NCI-H460 (cell line): ENCODE data around the gene DNAJC7. TPM values are rescaled to one million over a fixed set of nuclear protein-coding genes. Genes with fewer than 3 reads are reported as not detected.

Source experiments
- DNase-seq: peaks from one replicate; pipeline ENCODE4 v3.0.0-alpha.2; 2016; ENCODE audit warnings: low read depth; ENCODE audit errors: extremely low read depth
- polyA plus RNA-seq: library from polyadenylated mRNA; depleted of rRNA; stranded (reverse); fragments of >200 nt; gene quantifications from 2 replicates; pipeline ENCODE4 v1.2.3, GENCODE V29; 2014; cell fraction: nucleus; rRNA removed
- total RNA-seq: library from RNA; depleted of rRNA; stranded (reverse); fragments of >200 nt; shearing (Covaris generic); gene quantifications from 2 replicates; pipeline ENCODE4 v1.2.3, GENCODE V29; 2014; rRNA removed

The DNAJC7 gene, protein sequence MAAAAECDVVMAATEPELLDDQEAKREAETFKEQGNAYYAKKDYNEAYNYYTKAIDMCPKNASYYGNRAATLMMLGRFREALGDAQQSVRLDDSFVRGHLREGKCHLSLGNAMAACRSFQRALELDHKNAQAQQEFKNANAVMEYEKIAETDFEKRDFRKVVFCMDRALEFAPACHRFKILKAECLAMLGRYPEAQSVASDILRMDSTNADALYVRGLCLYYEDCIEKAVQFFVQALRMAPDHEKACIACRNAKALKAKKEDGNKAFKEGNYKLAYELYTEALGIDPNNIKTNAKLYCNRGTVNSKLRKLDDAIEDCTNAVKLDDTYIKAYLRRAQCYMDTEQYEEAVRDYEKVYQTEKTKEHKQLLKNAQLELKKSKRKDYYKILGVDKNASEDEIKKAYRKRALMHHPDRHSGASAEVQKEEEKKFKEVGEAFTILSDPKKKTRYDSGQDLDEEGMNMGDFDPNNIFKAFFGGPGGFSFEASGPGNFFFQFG
- 107 and 109 TPM in 2 replicates for total RNA-seq
- polyA plus RNA-seq, result 48.8 and 70.6 TPM in 2 replicates

DNA sequence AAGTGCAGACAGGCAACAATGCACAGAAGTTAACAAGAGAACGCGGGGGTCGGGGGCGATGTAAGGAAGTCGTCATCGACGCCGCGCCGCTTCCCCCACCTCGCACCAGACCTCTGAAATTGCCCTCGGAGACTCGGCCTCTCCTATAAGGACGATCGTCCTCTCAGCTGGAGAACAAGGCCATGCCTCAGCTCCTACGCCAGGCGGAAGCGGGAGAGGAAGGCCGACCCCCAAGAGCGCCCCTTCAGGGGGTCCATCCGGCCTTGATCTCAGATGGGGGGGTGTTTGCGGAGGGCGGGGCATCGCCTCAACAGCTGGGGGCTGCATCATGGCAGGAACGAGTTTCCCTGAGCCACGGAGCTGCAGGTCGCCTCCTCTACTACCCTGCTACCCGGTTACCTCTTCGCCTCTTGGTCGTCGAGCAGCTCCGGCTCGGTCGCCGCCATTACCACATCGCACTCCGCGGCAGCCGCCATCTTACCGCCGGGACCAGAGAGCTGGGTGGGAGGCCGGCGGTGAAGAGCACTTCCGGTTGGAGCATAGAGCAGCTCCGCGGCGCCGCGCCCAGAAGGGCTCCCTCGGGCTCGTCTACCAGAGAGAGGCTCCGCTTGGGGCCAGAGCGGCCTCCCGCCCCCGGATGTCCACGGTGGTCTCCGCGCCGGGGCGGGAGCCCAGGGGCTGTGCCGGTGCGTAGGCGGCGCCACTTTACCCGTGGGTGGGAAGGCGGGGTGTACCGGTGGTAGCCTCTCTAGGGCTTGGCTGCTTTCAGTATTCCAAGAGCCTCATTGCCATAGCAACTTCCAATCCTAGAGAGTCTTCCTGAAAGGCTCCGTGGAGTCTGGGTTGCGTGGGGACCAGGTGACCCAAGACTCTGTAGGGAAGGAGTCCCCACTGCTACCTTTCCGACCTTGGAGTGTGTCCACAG lies at the start of gene DNAJC7:
TSS of gene DNAJC7 (minus strand) at position 499 of the 925 bp plus-strand sequence. CDS start at position 476, 23 bp downstream.
- DNase-seq, result peak; percentile 84

DNA sequence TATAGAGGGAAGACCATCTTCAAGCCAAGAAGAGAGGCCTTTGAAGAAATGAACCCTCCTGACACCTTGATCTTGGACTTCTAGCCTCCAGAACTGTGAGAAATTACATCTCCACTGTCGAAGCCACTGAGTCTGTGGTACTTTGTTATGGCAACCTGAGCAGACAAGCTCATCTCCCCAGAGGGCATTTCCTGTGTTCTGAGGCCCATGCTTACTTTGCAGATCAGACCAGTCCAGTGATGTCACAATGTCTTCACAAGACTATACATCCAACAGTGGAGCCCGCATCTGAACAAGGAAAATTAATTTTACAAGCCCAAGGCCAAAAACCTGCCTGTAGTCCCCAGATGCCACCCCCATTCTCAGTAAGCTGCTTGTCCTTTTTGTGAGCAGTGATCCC lies 48.0 kb upstream of the DNAJC7 start:
- no peak for DNase-seq

GRCh38 chr17:42062681-42063080 lies 45.4 kb upstream of the DNAJC7 start:
- DNase-seq, result no peak

DNA sequence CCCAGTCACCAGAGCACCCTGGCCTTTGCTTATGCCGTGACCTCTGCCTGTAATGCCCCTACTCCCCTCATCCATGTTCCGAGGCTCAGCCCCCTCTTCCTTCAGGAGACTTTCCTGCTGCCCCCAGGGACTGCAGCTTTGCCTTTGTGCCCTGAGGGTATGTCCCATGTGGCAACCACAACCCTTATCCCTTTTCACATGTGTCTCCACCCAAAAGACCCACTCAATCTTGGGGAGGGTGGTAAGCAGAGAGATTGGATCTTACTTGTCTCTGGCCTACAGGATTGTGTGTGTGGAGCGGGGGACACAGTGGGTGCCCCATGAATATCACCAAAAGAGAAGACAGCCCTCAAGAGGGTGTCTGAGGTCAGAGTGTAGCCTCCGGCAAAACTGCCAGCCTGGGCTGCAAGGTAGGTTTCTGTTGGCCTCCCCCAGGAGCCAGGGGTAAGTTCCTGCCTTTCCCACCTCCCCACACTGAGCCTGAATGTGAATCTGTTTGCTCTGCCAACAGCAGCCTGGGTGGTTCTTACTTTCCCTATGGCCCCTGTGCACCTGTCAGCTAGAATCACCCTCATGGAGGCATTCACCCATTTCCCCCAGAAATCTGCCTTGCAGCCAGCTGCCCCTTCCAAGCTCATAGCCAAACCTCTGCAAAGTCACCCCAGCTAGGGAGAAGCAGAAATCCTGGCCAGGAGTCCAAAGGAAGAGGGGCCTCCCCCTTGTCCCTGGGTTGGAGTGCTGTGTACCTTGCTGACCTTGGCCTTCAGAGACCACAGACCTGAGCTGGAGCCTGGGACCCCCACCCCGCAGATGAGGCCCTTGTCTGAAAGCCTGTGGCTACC lies 44.6 kb upstream of the DNAJC7 start:
- DNase-seq, result no peak

DNA sequence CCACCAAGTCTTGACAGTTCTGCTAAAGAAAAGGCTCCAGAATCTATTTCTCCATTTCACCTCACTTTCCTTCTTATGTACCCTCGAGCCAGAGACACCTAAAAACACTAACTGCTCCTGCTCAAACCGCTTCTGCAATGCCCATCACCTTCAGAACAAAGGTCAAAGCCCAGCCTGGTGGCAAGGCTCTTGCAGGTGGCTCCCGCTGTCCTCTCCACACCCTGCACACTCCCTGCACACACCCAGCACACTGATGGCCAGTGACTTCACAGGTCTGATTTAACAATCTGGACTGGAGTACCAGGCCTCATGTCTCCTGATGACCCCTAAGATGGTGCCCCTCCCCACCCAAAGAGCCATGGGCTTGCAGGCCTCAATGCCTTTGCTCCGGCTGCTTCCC lies 43.0 kb upstream of the DNAJC7 start:
- DNase-seq, result no peak

DNA sequence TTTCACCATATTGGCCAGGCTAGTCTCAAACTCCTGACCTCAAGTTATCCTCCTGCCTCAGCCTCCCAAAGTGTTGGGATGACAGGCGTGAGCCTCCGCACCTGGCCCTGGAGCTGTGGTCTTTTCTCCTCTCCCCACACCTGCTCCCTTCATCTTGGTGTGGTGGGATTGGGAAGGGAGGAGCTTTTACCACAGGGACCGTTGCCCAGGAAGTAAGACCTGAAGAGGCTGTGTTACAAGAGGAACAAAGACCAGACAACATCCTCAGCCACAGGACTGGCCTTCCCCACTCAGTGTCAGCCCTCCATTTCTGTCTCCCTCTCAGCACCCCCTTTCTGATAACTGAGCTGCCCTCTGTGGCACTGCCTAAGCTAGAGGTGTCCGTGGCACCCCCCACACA lies 42.6 kb upstream of the DNAJC7 start:
- DNase-seq, result no peak

- no peak for DNase-seq
Measured at GRCh38 chr17:42058063-42058462, 40.8 kb upstream of the DNAJC7 start.

DNA sequence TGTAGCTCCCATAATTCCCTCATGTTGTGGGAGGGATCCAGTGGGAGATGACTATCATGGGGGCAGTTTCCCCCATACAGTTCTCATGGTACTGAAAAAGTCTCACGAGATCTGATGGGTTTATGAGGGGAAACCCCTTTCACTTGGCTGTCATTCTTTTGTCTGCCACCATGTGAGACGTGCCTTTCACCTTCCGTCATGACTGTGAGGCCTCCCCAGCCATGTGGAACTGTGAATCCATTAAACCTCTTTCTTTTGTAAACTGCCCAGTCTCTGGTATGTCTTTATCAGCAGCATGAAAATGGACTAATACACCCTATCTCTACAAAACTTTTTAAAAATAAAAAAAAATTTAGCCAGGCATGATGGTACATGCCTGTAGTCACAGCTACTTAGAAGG lies 39.4 kb upstream of the DNAJC7 start:
- DNase-seq, result no peak

GRCh38 chr17:42055496-42055895 lies 38.3 kb upstream of the DNAJC7 start:
- no peak for DNase-seq

GRCh38 chr17:42055027-42055426 lies 37.8 kb upstream of the DNAJC7 start:
- DNase-seq, result no peak

GRCh38 chr17:42053731-42054500 lies 36.7 kb upstream of the DNAJC7 start:
- no peak for DNase-seq

- DNase-seq, result no peak
Measured at GRCh38 chr17:42052346-42052877, 35.2 kb upstream of the DNAJC7 start.

DNA sequence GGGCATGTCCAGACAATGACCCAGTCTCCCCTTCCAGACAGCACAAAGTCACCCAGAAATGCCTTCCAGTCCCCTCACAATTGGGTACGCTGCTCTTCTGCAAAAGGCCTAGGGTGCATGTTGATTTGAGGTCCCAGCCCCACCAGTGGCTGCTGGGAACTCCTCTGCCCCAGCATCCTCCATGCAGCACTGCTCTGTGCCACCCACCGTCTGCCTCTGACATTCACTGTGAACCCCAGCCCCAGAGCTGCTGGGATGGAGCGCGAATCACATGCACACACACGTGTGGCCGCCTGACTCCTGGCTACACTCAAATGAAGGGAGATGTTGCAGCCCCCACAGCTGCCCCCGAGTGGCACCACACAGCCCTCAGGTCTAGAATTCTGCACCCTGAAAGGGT lies 34.4 kb upstream of the DNAJC7 start:
- no peak for DNase-seq

DNA sequence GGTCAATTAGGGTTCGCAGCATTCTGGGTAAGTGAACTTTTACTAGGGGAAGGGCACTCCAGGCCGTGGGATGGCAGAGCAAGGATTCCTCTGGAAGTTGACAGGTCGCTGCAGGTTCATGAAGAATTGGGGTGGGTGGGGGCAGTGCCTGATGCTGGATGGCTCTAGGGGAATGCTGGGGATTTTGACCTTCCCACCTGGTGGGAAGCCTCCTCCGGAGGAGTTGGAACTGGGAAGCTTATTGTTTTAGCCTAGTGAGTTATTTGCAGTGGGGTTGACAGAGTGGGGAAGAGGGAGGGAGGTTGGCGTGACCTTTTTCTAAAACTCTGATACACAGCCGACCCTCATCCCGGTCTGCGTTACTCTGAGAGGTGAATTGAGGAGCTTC lies 33.8 kb upstream of the DNAJC7 start:
- DNase-seq, result no peak

DNA sequence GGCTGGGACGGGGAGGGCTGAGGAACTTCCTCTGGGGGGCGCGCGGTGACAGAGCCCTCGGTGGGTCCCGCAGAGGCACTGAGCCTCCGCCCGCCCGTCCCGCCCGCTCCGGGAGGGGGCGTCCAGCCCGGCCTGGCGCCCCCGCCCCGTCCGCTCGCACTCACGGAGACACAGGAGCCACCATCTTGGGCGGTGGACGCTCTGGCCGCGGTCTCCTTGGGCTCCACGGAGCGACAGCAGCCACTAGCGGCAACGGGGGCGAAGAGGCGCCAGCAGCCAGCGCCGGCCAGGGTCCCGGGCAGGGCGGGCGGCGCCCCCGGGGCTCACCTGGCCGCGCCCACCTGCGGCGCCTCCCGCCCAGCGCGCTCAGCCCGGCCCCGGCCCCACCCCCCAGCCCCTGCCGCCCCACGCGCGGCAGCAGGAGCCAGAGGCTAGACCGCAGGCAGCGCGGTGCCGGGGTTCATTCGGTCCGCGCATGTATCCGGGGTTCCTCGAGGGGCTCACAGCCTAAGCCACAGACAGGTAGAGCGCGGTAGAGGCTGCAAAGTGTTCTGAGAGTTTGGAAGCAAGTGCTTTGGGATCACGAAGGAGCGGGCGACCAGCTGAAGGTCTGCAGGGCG lies 33.3 kb upstream of the DNAJC7 start, which contains the start of gene C17orf113:
TSS of gene C17orf113 (minus strand) at position 209 of the 620 bp plus-strand sequence. CDS start 7,225 bp downstream, outside the sequence.
- peak; percentile 50 for DNase-seq

DNA sequence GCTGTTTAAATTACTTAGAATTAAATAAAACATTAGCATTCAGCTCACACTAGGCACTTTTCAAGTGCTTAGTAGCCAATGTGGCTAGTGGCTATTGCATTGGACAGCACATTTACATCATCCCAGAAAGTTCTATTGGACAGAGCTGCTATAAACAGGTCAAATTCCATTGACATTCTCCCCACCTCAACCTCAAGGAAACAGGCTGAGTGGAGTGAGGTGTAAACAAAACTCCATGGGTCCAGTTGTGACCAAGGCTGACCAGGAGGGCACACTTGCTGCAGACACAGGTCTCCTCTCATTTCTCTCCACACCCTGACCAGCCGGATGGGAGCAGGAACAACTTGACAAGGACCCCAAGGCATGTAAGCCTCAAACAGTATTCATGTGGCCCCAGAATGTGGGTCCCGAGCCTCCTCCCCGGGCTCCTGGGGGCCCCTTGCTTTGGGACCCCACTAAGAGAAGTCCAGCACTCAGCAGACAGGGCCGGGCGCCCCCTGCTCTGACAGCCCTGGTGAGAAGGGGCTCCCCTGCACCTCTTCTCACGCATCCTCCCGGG lies 32.7 kb upstream of the DNAJC7 start:
- DNase-seq, result no peak

- DNase-seq, result no peak
Measured at GRCh38 chr17:42047343-42047742, 30.1 kb upstream of the DNAJC7 start.

GRCh38 chr17:42045719-42046118 lies 28.5 kb upstream of the DNAJC7 start:
- DNase-seq, result no peak
